Activated T-cell treated with anti-CD3 and anti-CD28 coated beads, Interleukin-2, amount 50 U/mL, for 1 hour (primary cell): ENCODE measurements around the gene IDUA.

Experiments
- DNase-seq: peaks from one replicate; pipeline ENCODE4 v3.0.0-alpha.2; 2020

IDUA gene

GRCh38 chr4:1047976-1048772, 61.3 kb downstream of the IDUA start:
- peak; percentile 15 for DNase-seq

- peak; percentile 13 for DNase-seq
Observed at GRCh38 chr4:1048773-1049590, 62.1 kb downstream of the IDUA start.

GRCh38 chr4:1049591-1049905, 62.7 kb downstream of the IDUA start:
- peak; percentile 12 for DNase-seq

GRCh38 chr4:1050486-1051213, 63.8 kb downstream of the IDUA start:
- DNase-seq, result peak; percentile 9

GRCh38 chr4:1051472-1051871, 64.6 kb downstream of the IDUA start:
- no peak for DNase-seq

- DNase-seq, result peak; percentile 11
Observed at GRCh38 chr4:1052231-1052671, 65.4 kb downstream of the IDUA start.

- DNase-seq, result peak; percentile 16
Observed at GRCh38 chr4:1053080-1053661, 66.3 kb downstream of the IDUA start.

GRCh38 chr4:1053891-1054290, 67.0 kb downstream of the IDUA start:
- DNase-seq, result peak; percentile 15
